D721Med (cell line): ENCODE data around the gene DYRK1A.
A peak's percentile ranks its signal among the peaks of the same experiment; 100 is the strongest.

Source experiments
- DNase-seq: peaks from one replicate; pipeline ENCODE4 v3.0.0; 2011; ENCODE audit warnings: low spot score; ENCODE audit not compliant: insufficient read length
- FAIRE-seq: peaks from 2 replicates; lab custom pipeline; 2011; peaks lifted over from hg19 to GRCh38; lab: Jason Lieb, UNC
- CTCF ChIP-seq: IDR thresholded peaks from 2 replicates; pipeline ENCODE4 v1.5.1; 2012; ENCODE audit warnings: mild to moderate bottlenecking, control low read depth; ENCODE audit not compliant: insufficient read depth; ENCODE audit errors: missing control alignments

Gene DYRK1A

GRCh38 chr21:37462087-37462861 is 95.7 kb downstream of the DYRK1A start:
- no peak for TF ChIP-seq CTCF
- FAIRE-seq, result no peak
- no peak for DNase-seq

- DNase-seq, result no peak
- peak; percentile 32 for FAIRE-seq
- TF ChIP-seq CTCF, result peak; percentile 50
Measured at GRCh38 chr21:37463083-37463801, 96.7 kb downstream of the DYRK1A start.

- no peak for DNase-seq
- TF ChIP-seq CTCF, result no peak
- no peak for FAIRE-seq
Measured at GRCh38 chr21:37467082-37467481, 100.5 kb downstream of the DYRK1A start.

GRCh38 chr21:37468909-37469308 is 102.3 kb downstream of the DYRK1A start:
- no peak for DNase-seq
- TF ChIP-seq CTCF, result no peak
- FAIRE-seq, result no peak

- DNase-seq (no peak), FAIRE-seq (no peak)
- TF ChIP-seq CTCF, result no peak
Measured at GRCh38 chr21:37469441-37469840, 102.9 kb downstream of the DYRK1A start.

- FAIRE-seq (no peak), DNase-seq (no peak)
- TF ChIP-seq CTCF, result no peak
Measured at GRCh38 chr21:37472581-37472980, 106.0 kb downstream of the DYRK1A start.

GRCh38 chr21:37473491-37473890 is 106.9 kb downstream of the DYRK1A start:
- DNase-seq, result no peak
- TF ChIP-seq CTCF, result no peak
- FAIRE-seq, result no peak
